HTR-8/SVneo (cell line): ENCODE data around the gene ZMYND8.
"Not testable (repeated sequence)": the region's sequence is repeated elsewhere in the genome, so short reads cannot be mapped to it uniquely, and the experiment has no call there.

ENCODE experiments used
- DNase-seq: peaks from one replicate; pipeline ENCODE4 v3.0.0; 2011; ENCODE audit warnings: low spot score, mixed read lengths; ENCODE audit not compliant: insufficient read length
- FAIRE-seq: peaks from 2 replicates; lab custom pipeline; 2011; peaks lifted over from hg19 to GRCh38; lab: Jason Lieb, UNC

Gene ZMYND8

GRCh38 chr20:47373206-47373733, 16.8 kb upstream of the ZMYND8 start:
- FAIRE-seq (no peak), DNase-seq (no peak)

- no peak for FAIRE-seq
- no peak for DNase-seq
Measured at GRCh38 chr20:47370850-47371782, 14.6 kb upstream of the ZMYND8 start.

GRCh38 chr20:47370214-47370613, 13.7 kb upstream of the ZMYND8 start:
- DNase-seq = no peak
- FAIRE-seq = no peak

- FAIRE-seq (no peak), DNase-seq (no peak)
Measured at GRCh38 chr20:47368301-47368700, 11.8 kb upstream of the ZMYND8 start.

GRCh38 chr20:47366301-47366700, 9.8 kb upstream of the ZMYND8 start:
- FAIRE-seq, DNase-seq: not testable (repeated sequence)

GRCh38 chr20:47365023-47365764, 8.7 kb upstream of the ZMYND8 start:
- FAIRE-seq (no peak), DNase-seq (no peak)

GRCh38 chr20:47362361-47363219, 6.1 kb upstream of the ZMYND8 start:
- no peak for FAIRE-seq
- DNase-seq = no peak

GRCh38 chr20:47361057-47361915, 4.8 kb upstream of the ZMYND8 start:
- no peak for FAIRE-seq
- no peak for DNase-seq

GRCh38 chr20:47360297-47361056, 4.0 kb upstream of the ZMYND8 start:
- no peak for FAIRE-seq
- peak; percentile 86 for DNase-seq

- FAIRE-seq (no peak), DNase-seq (no peak)
Measured at GRCh38 chr20:47359530-47360296, 3.2 kb upstream of the ZMYND8 start.

- peak; percentile 80 for FAIRE-seq
Measured at GRCh38 chr20:47358672-47359529, 2.4 kb upstream of the ZMYND8 start.

GRCh38 chr20:47358039-47358671, 1.7 kb upstream of the ZMYND8 start:
- no peak for DNase-seq
- no peak for FAIRE-seq

More at GRCh38 chr20:47358672-47359529, 2.4 kb upstream of the ZMYND8 start:
- DNase-seq = peak; percentile 90

- DNase-seq (peak; percentile 58), FAIRE-seq (peak; percentile 55)
Measured at GRCh38 chr20:47357296-47358038, 968 bp upstream of the ZMYND8 start.

GRCh38 chr20:47356220-47356525, 326 bp downstream of the ZMYND8 start:
- DNase-seq = no peak
- no peak for FAIRE-seq

GRCh38 chr20:47355489-47356219, 845 bp downstream of the ZMYND8 start:
- DNase-seq (no peak), FAIRE-seq (no peak)
